GM18505 (cell line): Measurements from ENCODE around the gene TPM4.
"Not testable (repeated sequence)": the region's sequence is repeated elsewhere in the genome, so short reads cannot be mapped to it uniquely, and the experiment has no call there.

ENCODE experiments used
- ATAC-seq: cut with Tn5 transposase; IDR thresholded peaks from one replicate; pipeline ENCODE4 v1.9.1; 2021; ENCODE audit not compliant: unreplicated experiment
- POLR2A ChIP-seq: IDR thresholded peaks from 4 replicates; pipeline ENCODE4 v1.6.1; 2011; ENCODE audit warnings: borderline replicate concordance; ENCODE audit not compliant: insufficient read depth, insufficient read length; ENCODE audit errors: extremely low read depth

Gene TPM4

GRCh38 chr19:16111160-16111908 is 35.0 kb downstream of the TPM4 start, which contains the start of gene RAB8A:
TSS of gene RAB8A (plus strand) at chr19:16111889. CDS start at chr19:16111902, 13 bp downstream.
- peak; percentile 25 for TF ChIP-seq POLR2A
- ATAC-seq: peak; percentile 81

DNA sequence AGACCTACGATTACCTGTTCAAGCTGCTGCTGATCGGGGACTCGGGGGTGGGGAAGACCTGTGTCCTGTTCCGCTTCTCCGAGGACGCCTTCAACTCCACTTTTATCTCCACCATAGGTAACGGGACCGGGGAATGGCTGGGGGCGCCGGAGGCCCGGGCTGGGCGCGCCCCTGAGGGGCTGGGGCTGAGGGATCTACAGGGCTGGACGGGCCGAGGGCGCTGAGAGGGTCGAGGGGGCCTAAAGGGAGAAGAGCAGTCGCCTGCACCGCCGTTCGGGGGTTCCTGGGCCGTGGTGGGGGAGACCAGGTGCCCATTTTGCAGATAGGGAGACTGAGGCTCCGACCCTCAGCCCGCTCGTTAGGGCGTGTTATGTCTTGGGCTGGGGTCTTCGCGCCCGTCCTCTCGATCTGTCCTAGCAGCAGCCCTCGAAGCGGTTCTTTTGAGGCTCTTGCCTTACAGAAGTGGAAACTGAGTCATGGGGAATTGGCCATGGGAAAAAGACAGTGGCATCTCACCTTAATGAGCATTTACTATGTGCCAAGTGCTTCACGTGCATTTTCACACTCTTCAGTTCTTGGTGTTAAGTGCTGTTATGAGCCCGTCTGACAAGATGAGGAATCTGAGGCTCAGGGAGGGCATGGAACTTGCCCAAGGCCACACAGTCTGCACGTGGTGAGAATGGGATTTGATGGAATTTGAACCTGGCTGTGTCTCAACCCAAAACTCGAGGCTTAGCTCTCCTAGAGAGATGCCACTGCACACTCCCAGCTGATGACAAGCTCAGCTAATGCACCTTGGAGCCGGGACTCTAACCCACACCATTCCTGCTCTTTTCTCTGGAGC is 35.8 kb downstream of the TPM4 start:
- ATAC-seq: no peak
- peak; percentile 88 for TF ChIP-seq POLR2A

DNA sequence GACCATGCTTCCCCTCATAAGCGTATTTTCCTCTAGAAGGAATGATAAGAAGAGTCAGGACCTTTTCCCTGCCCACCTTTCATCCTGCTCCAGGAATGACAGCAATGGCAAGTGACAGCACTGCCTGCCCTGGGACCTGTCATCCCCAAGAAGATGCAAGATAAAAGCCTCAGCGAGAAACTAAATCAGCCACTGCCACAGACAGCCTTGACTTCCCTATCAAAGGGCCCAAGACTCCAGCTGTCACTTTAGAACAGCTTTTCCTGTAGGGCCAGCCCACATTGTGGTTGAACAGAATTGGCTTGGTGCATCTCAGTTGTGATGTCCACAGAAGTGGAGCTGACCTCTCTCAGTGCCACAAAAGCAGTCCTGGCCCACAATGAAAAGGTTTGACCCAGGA is 36.5 kb downstream of the TPM4 start:
- no peak for ATAC-seq
- peak; percentile 10 for TF ChIP-seq POLR2A

DNA sequence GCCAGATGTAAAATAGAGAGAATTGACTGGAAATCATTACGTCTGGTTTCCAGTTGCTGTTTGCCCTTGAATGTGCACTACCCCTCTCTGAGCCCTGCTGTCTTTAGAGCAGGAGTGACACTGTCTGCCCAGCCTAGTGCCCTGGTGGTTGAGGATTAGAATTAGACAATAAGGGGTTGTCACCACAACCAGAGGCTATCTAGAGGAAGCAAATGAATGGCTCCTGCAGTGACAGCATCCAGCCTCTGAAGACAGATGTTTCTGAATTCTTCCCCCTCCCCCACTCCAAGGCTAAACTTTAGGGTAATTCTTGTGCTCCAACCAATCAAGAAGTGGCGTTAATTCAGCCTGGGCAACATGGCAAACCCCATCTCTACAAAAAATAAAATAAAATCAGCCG is 37.4 kb downstream of the TPM4 start:
- no peak for TF ChIP-seq POLR2A
- no peak for ATAC-seq

- TF ChIP-seq POLR2A: no peak
- ATAC-seq: no peak
Measured at GRCh38 chr19:16115301-16116039, 39.2 kb downstream of the TPM4 start.

DNA sequence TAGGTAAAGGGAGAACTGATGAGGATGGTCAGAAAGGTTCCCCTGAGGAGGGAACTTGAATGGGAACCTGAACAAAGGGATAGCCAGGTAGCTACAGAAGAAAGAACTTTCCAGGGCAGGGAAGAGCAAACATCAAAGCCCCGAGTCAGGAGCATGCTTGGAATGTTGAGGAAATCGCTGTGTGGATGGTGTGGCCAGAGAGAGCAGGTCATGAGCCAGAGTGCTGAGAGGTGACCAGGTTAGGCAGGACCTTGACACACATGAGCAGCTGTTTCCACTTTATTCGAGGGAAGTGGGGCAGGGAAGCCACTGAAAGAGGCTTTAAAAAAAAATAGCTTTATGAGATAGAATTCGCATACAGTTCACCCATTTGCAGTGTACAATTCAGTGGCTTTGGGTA is 39.8 kb downstream of the TPM4 start:
- ATAC-seq: no peak
- TF ChIP-seq POLR2A: no peak

DNA sequence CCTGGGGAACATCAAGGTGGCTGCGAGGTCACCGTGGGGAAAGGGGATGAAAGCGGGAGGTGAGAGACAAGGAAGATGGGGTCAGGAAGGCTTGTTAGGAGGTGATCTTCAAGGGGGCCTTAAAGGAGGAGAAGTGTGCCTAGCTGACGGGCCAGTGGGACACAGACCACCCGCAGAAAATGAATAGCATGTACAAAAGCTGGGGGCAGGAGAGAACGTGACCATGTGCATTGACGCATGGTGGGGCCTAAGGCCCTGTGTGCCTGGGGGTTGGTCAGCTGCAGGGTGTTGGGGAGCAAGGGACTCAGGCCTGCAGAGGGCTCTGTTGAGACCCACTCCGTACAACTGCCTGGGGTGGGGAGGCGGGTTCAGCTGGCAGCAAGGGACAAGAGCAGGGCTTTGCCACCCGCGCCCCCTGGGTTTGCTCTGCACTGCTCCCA is 41.3 kb downstream of the TPM4 start:
- peak; percentile 54 for TF ChIP-seq POLR2A
- no peak for ATAC-seq

DNA sequence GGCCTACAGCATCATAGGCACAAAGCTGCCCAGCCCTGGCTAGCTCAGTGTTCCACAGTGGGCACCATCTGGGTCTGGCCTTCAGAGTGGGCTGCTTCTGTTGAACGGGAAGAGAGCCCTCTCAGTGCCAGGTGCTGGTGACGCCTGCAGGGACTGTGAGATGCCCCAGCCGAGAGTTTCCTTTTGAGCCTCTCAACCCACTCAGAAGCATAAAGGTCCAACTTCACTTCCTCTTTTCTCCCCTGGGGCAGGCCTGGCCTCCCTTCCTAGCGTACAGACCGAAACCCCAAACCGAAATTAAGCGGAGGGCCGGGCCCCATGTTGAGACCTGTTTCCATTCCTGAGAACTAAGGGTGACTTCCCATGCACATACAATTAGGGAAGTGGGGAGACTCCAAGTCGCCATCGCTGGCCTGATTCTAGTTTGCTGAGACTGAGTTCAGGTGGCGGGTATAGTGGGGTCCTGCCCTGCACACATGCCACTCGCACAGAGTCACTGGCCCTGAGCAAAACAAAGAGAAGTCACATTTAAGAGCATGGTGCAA is 42.3 kb downstream of the TPM4 start:
- peak; percentile 67 for ATAC-seq

DNA sequence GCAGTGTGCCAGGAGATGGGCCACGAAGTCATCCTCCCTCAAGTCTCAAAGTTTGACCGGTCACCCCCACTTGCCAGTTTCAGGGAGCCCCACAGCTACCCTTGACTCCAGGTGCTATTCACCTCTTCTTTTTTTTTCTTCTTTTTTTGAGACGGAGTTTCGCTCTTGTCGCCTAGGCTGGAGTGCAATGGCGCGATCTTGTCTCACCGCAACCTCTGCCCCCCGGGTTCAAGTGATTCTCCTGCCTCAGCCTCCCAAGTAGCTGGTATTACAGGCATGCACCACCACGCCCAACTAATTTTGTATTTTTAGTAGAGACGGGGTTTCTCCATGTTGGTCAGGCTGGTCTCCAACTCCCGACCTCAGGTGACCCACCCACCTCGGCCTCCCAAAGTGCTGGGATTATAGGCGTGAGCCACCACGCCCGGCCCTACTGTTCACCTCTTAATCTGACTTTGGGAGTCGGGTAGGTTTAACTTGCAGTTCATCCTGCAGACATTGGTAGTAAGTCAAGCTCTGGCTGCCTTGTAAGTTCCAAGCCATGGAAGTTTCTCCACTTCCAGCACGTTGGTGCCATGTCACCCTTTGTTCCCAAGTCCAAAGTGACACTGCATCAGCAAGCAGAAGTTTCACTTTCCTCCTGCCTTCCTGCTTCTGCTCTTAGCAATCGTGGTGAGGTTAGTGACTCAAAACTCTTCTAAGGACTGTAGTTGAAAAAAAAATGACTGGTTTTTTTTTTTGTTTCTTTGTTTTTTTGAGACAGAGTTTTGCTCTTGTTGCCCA is 43.0 kb downstream of the TPM4 start:
- not testable (repeated sequence) for ATAC-seq

More for the DNA sequence above, 42.3 kb downstream of the TPM4 start:
- peak; percentile 63 for TF ChIP-seq POLR2A

DNA sequence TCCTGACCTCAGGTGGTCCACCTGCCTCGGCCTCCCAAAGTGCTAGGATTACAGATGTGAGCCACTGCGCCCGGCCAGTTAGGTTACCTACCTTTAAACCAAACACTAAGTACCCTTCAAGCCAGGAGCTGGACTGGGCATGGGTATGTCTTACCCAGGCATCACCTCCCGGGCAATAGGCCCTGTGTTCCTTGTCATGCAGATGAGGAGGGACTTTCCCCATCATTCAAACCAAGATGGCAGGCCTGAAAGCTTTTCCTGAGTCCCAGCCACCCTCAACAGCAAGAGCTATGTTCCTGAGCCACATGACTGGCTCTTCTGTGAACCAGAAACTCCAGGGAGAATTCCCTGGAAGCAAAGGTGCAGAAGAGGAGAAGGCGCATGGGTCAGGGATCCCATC is 44.8 kb downstream of the TPM4 start:
- ATAC-seq: no peak
- TF ChIP-seq POLR2A: no peak

- ATAC-seq: no peak
- no peak for TF ChIP-seq POLR2A
Measured at GRCh38 chr19:16121967-16122366, 45.7 kb downstream of the TPM4 start.

GRCh38 chr19:16124953-16125352 is 48.7 kb downstream of the TPM4 start:
- no peak for ATAC-seq
- no peak for TF ChIP-seq POLR2A
